Activated naive CD8-positive, alpha-beta T cell treated with anti-CD3 and anti-CD28 coated beads for 36 hours (primary cell): ENCODE data around the gene TRIB2. TPM values are rescaled to one million over a fixed set of nuclear protein-coding genes. Genes with fewer than 3 reads are reported as not detected.

Experiments
- DNase-seq: peaks from one replicate; pipeline ENCODE4 v3.0.0; 2021
- H3K27ac Mint-ChIP-seq: one replicate; pipeline ENCODE4 v1.8.0; 2022; ENCODE audit warnings: mild to moderate bottlenecking, moderate library complexity, mixed read lengths
- H3K27me3 Mint-ChIP-seq: one replicate; pipeline ENCODE4 v1.8.0; 2022; ENCODE audit warnings: mild to moderate bottlenecking, mixed read lengths
- H3K36me3 Mint-ChIP-seq: one replicate; pipeline ENCODE4 v1.8.0; 2021; ENCODE audit warnings: mild to moderate bottlenecking, mixed read lengths
- H3K4me1 Mint-ChIP-seq: one replicate; pipeline ENCODE4 v1.8.0; 2021; ENCODE audit warnings: mixed read lengths
- H3K4me3 Mint-ChIP-seq: one replicate; pipeline ENCODE4 v1.8.0; 2022; ENCODE audit warnings: mild to moderate bottlenecking, moderate library complexity, mixed read lengths
- H3K9me3 Mint-ChIP-seq: one replicate; pipeline ENCODE4 v1.8.0; 2022; ENCODE audit warnings: mixed read lengths
- total RNA-seq, 2 experiments: library from RNA; stranded (reverse); gene quantifications; one replicate each; pipeline ENCODE4 v1.2.3, GENCODE V29; 2021

TRIB2 gene
- total RNA-seq, 2 experiments from 2014 or later, result 5.0 to 5.1 TPM

DNA sequence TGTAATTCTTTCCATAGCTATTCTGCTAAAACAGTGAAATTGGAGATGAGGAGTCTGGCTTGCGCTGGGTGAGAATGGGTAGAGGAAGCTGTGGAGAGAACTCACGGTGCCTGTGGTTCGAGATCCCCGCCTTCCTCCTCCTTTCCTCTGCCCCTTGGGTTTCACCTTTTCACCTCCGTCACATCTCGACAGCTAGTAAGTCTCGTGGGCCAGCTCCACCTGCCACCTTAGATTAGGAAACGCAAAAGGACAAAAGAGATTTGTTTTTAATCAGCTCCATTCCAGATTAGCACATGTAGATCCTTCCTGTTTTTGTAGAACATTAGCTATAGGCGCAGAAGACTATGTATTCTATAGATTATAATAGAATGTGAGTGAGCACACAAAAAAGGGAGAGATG, 20.6 kb downstream of the TRIB2 start:
- no peak overlapping the region for H3K4me3 Mint-ChIP-seq
- H3K27ac Mint-ChIP-seq, result peak overlapping the region; percentile 36
- no peaks in the 10 kb centered on the region for H3K9me3 Mint-ChIP-seq
- peaks cover 33% of the 10 kb centered on the region for H3K4me1 Mint-ChIP-seq
- peaks cover 11% of the 10 kb centered on the region for H3K36me3 Mint-ChIP-seq
- no peaks in the 10 kb centered on the region for H3K27me3 Mint-ChIP-seq
- no peak for DNase-seq

GRCh38 chr2:12737738-12738485, 21.2 kb downstream of the TRIB2 start:
- peaks cover 31% of the 10 kb centered on the region for H3K4me1 Mint-ChIP-seq
- no peak for DNase-seq
- no peaks in the 10 kb centered on the region for H3K27me3 Mint-ChIP-seq
- no peak overlapping the region for H3K27ac Mint-ChIP-seq
- peaks cover 11% of the 10 kb centered on the region for H3K36me3 Mint-ChIP-seq
- no peaks in the 10 kb centered on the region for H3K9me3 Mint-ChIP-seq
- no peak overlapping the region for H3K4me3 Mint-ChIP-seq

DNA sequence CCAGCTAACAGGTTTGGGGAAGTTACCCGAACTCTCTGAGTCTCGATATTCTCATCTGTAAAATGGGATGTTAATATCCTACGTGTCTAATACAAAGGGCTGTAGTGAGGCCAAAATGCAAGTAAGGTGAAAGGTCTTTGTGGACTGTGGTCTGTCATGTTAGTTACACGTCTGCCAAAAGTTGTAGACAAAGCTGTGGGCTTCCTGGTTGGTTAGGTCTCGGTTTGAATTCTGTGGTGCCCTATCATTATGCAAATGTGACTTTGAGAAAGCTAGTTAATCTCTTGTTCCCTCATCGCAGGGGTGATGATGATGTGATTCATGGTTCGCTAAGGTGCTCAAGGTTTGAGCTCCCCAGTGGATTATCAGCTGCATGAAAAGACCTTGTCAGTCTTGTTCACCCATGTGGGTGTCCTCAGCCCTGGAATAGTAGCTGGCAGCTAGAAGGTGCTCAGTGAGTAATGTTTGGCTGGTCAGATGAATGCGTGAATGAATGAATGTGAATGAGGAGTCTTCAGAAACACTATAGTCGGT, 23.1 kb downstream of the TRIB2 start:
- H3K4me1 Mint-ChIP-seq, result peaks cover 28% of the 10 kb centered on the region
- no peaks in the 10 kb centered on the region for H3K27me3 Mint-ChIP-seq
- DNase-seq, result no peak
- H3K36me3 Mint-ChIP-seq, result peaks cover 10% of the 10 kb centered on the region
- no peak overlapping the region for H3K27ac Mint-ChIP-seq
- no peak overlapping the region for H3K4me3 Mint-ChIP-seq
- H3K9me3 Mint-ChIP-seq, result no peaks in the 10 kb centered on the region

DNA sequence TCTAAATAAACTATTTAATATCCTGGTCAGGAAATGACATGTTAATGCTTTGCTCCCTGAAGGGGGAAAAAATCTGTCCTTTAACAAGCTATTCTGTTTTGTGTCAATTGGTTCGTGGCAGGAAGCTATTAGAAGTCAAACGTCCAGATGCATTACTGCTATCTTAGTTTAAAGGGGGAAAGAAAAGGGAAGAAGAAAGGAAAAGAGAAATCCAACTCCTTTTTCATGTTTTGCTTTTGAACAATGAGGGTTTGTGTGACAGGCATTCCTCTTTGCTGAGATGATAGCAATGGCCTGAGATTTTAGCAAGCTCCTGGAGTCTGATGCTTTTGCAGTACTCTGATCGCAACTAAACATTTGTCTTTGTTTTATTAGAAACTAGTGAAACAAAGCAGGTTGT, 24.6 kb downstream of the TRIB2 start:
- no peaks in the 10 kb centered on the region for H3K27me3 Mint-ChIP-seq
- no peak overlapping the region for H3K27ac Mint-ChIP-seq
- no peak overlapping the region for H3K4me3 Mint-ChIP-seq
- peaks cover 15% of the 10 kb centered on the region for H3K4me1 Mint-ChIP-seq
- no peak for DNase-seq
- no peaks in the 10 kb centered on the region for H3K9me3 Mint-ChIP-seq
- H3K36me3 Mint-ChIP-seq, result peaks cover 6% of the 10 kb centered on the region

DNA sequence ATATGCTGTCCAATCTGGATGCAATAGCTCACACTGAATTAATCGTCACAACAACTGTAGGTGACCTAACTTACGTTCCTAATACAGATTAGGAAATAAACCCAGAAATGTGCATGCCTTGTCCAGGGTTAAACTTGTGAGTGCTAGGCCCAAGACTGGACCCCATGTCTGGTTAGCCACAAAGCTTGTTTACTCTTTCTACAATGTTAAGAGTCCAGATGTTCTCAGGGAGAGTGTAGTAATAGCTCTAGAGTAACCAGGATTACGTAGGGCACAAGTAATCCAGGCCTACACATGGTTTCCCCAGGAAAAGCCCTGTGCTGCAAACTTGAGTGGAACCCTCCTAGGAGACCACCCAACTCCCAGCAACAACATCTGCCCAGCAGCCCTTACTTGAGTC, 26.2 kb downstream of the TRIB2 start:
- Mint-ChIP-seq H3K36me3 (peaks cover 6% of the 10 kb centered on the region), H3K27me3 (no peaks in the 10 kb centered on the region), H3K4me1 (peaks cover 2% of the 10 kb centered on the region), H3K27ac (no peak overlapping the region), H3K9me3 (no peaks in the 10 kb centered on the region), H3K4me3 (no peak overlapping the region)
- no peak for DNase-seq

- no peak for DNase-seq
- no peak overlapping the region for H3K4me3 Mint-ChIP-seq
- no peaks in the 10 kb centered on the region for H3K4me1 Mint-ChIP-seq
- peaks cover 2% of the 10 kb centered on the region for H3K9me3 Mint-ChIP-seq
- no peaks in the 10 kb centered on the region for H3K36me3 Mint-ChIP-seq
- H3K27me3 Mint-ChIP-seq, result no peaks in the 10 kb centered on the region
- no peak overlapping the region for H3K27ac Mint-ChIP-seq
Measured at GRCh38 chr2:12750166-12750905, 33.6 kb downstream of the TRIB2 start.

- no peaks in the 10 kb centered on the region for H3K9me3 Mint-ChIP-seq
Measured at GRCh38 chr2:12754643-12755042, 37.9 kb downstream of the TRIB2 start.

DNA sequence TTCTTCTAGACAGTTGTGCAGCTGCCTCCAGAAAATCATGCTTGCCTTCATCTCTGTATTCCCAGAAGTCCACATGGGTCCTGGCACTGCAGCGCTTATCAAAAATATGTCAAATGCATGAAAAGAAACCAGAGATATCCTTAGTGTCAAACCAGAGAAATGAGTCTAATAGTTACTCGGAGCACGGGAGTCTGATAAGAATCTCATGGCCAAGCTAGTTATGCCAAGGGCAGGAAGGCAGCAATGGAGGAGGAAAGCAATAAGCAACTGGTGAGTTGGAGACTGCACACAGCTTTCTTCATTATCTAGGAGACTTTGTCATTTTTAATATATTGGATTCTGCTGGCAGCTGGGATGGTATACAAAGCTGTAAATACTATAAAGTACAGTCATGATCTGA, 38.6 kb downstream of the TRIB2 start:
- H3K36me3 Mint-ChIP-seq, result no peaks in the 10 kb centered on the region
- no peak for DNase-seq
- H3K4me1 Mint-ChIP-seq, result no peaks in the 10 kb centered on the region
- no peak overlapping the region for H3K4me3 Mint-ChIP-seq
- no peaks in the 10 kb centered on the region for H3K9me3 Mint-ChIP-seq
- no peak overlapping the region for H3K27ac Mint-ChIP-seq
- H3K27me3 Mint-ChIP-seq, result no peaks in the 10 kb centered on the region

More at GRCh38 chr2:12754643-12755042, 37.9 kb downstream of the TRIB2 start:
- no peak overlapping the region for H3K27ac Mint-ChIP-seq
- no peak overlapping the region for H3K4me3 Mint-ChIP-seq
- H3K36me3 Mint-ChIP-seq, result no peaks in the 10 kb centered on the region
- no peaks in the 10 kb centered on the region for H3K27me3 Mint-ChIP-seq
- H3K4me1 Mint-ChIP-seq, result no peaks in the 10 kb centered on the region
- DNase-seq, result no peak

GRCh38 chr2:12759248-12759647, 42.5 kb downstream of the TRIB2 start:
- Mint-ChIP-seq H3K27ac (no peak overlapping the region), H3K36me3 (no peaks in the 10 kb centered on the region), H3K4me3 (no peak overlapping the region), H3K27me3 (no peaks in the 10 kb centered on the region), H3K9me3 (no peaks in the 10 kb centered on the region), H3K4me1 (peaks cover 5% of the 10 kb centered on the region)
- no peak for DNase-seq

DNA sequence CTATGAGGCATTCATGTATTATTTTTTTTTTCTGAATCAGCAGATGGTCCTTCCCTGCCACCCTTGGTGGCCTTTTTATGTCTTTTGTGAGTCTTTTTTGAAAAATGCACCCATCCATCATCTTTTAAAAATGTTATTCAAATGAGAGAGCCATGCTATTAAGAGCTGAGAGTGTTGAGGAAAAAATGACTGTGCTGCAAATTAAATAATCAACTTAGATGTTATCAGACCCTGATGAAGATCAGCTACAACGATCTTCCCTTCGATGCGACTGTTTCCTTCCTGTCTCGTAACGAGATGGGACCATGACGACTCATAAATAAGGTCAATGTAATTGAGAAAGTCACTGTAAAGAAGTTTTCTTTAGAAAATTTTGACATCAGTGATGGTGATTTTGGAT, 44.4 kb downstream of the TRIB2 start:
- no peak overlapping the region for H3K27ac Mint-ChIP-seq
- no peaks in the 10 kb centered on the region for H3K27me3 Mint-ChIP-seq
- no peaks in the 10 kb centered on the region for H3K9me3 Mint-ChIP-seq
- H3K36me3 Mint-ChIP-seq, result peaks cover 1% of the 10 kb centered on the region
- peaks cover 5% of the 10 kb centered on the region for H3K4me1 Mint-ChIP-seq
- H3K4me3 Mint-ChIP-seq, result no peak overlapping the region
- DNase-seq, result no peak

GRCh38 chr2:12762337-12762736, 45.6 kb downstream of the TRIB2 start:
- Mint-ChIP-seq H3K27ac (no peak overlapping the region), H3K9me3 (no peaks in the 10 kb centered on the region), H3K4me1 (peaks cover 5% of the 10 kb centered on the region), H3K4me3 (no peak overlapping the region), H3K36me3 (peaks cover 1% of the 10 kb centered on the region), H3K27me3 (no peaks in the 10 kb centered on the region)
- no peak for DNase-seq

- Mint-ChIP-seq H3K9me3 (no peaks in the 10 kb centered on the region), H3K36me3 (peaks cover 1% of the 10 kb centered on the region), H3K27ac (no peak overlapping the region), H3K4me3 (no peak overlapping the region), H3K27me3 (peaks cover 6% of the 10 kb centered on the region), H3K4me1 (peaks cover 5% of the 10 kb centered on the region)
- DNase-seq, result no peak
Measured at GRCh38 chr2:12762976-12763375, 46.2 kb downstream of the TRIB2 start.

DNA sequence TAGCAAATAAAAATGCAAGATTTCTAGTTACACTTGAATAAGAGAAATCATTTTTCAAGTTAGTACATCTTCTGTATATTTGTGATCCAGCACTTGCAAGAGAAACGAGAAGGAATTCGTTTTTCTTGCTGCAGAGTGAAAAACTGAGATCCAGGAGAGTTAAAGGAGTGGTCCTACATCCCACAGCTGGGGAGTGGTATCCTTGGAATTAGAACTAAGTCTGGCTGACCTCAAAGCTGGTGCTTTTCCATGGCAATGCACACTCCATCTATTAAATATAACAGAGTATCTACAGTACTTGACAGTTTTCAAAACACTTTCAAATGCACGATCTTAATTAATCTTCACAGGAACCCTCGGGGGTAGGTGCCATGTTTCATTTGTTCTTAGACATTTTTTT, 46.8 kb downstream of the TRIB2 start:
- Mint-ChIP-seq H3K9me3 (no peaks in the 10 kb centered on the region), H3K27me3 (peaks cover 9% of the 10 kb centered on the region), H3K27ac (no peak overlapping the region), H3K4me1 (peaks cover 5% of the 10 kb centered on the region), H3K4me3 (no peak overlapping the region), H3K36me3 (peaks cover 1% of the 10 kb centered on the region)
- no peak for DNase-seq

GRCh38 chr2:12764075-12764730, 47.5 kb downstream of the TRIB2 start:
- no peak overlapping the region for H3K27ac Mint-ChIP-seq

More at GRCh38 chr2:12764075-12764730, 47.5 kb downstream of the TRIB2 start:
- Mint-ChIP-seq H3K4me1 (peaks cover 5% of the 10 kb centered on the region), H3K36me3 (peaks cover 1% of the 10 kb centered on the region), H3K4me3 (no peak overlapping the region), H3K9me3 (no peaks in the 10 kb centered on the region), H3K27me3 (peaks cover 14% of the 10 kb centered on the region)
- no peak for DNase-seq
